Tibial nerve (tissue), 4 donors: Measurements from ENCODE around the gene IGFBP2.

Source experiments
- CTCF ChIP-seq, 5 experiments: fragments of 200-600 bp in 3 of 5; fragments of 450-650 bp in 2 of 5; sonication (generic) in 3 of 5; IDR thresholded peaks; one replicate each; pipeline ENCODE4 v1.5.1; 2016 to 2019; ENCODE audit warnings: antibody characterized with exemption in 5 of 5, mild to moderate bottlenecking in 3 of 5, moderate library complexity in 2 of 5
- EP300 ChIP-seq, 2 donors: sonication (generic); formaldehyde crosslinking; IDR thresholded peaks; one replicate each; pipeline ENCODE4 v1.6.1; 2017; ENCODE audit warnings: antibody characterized with exemption in 2 of 2, mild to moderate bottlenecking in 1 of 2
- POLR2A ChIP-seq, 2 donors: fragments of 450-650 bp; IDR thresholded peaks; one replicate each; pipeline ENCODE4 v1.6.1; 2017; ENCODE audit warnings: antibody characterized with exemption in 2 of 2, mild to moderate bottlenecking in 2 of 2, moderate library complexity in 2 of 2

GRCh38 chr2:216648105-216648504 lies 14.9 kb downstream of the IGFBP2 start:
- peak in 1 of 2 donors; percentile 44 for TF ChIP-seq EP300 (IDR thresholded peaks at IDR 0.05)
- TF ChIP-seq CTCF (IDR thresholded peaks at IDR 0.05), result no peak
- TF ChIP-seq POLR2A (IDR thresholded peaks at IDR 0.05), result no peak
